ENCODE results near the gene PLEKHA1.

GRCh38 chr10:122354383-122354782 lies 20.1 kb upstream of the PLEKHA1 start:
- TF ChIP-seq CTCF (IDR thresholded peaks at IDR 0.05; ENCODE audit: insufficient read depth, low read length), result no peak
- TF ChIP-seq REST (IDR thresholded peaks at IDR 0.05; ENCODE audit: insufficient replicate concordance, low read depth), result no peak
- no peak for TF ChIP-seq SPI1 (IDR thresholded peaks at IDR 0.05; ENCODE audit: borderline replicate concordance, low read depth)
- no peak for TF ChIP-seq POLR2AphosphoS5 (IDR thresholded peaks at IDR 0.05; ENCODE audit: low read depth)

Measured in HL-60 (cell line).